HG02763 (cell line): ENCODE data around the gene VAX1.
"Not testable (repeated sequence)": the region's sequence is repeated elsewhere in the genome, so short reads cannot be mapped to it uniquely, and the experiment has no call there.

Source experiments
- ATAC-seq: cut with Tn5 transposase; IDR thresholded peaks from one replicate; pipeline ENCODE4 v1.9.1; 2021; ENCODE audit warnings: mild to moderate bottlenecking, moderate library complexity; ENCODE audit not compliant: unreplicated experiment

The VAX1 gene

DNA sequence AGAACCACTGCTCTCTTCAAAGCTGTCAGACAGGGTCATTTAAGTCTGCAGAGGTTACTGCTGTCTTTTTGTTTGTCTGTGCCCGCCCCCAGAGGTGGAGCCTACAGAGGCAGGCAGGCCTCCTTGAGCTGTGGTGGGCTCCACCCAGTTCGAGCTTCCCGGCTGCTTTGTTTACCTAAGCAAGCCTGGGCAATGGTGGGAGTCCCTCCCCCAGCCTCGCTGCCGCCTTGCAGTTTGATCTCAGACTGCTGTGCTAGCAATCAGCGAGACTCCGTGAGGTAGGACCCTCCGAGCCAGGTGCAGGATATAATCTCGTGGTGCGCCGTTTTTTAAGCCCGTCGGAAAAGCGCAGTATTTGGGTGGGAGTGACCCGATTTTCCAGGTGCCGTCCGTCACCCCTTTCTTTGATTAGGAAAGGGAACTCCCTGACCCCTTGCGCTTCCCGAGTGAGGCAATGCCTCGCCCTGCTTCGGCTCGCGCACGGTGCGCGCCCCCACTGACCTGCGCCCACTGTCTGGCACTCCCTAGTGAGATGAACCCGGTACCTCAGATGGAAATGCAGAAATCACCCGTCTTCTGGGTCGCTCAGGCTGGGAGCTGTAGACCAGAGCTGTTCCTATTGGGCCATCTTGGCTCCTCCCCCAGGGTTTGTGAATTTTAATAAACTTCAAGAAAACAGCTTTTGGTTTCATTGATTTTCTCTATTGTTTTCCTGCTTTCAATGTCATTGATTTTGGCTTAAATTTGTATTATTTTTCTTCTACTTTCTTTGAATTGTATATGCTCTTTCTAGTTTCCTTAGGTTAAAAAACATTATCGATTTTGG is 53.4 kb downstream of the VAX1 start:
- not testable (repeated sequence) for ATAC-seq
